WTC11 (cell line): Measurements from ENCODE around the gene BNC2. TPM values are rescaled to one million over a fixed set of nuclear protein-coding genes. Genes with fewer than 3 reads are reported as not detected.

Experiments
- ATAC-seq: fragments of 200-7000 bp; cut with Tn5 transposase; 2 replicates; pipeline ENCODE4 v1.10.0; 2021; ENCODE audit warnings: mild to moderate bottlenecking, moderate library complexity
- CTCF ChIA-PET: fragments of 300-600 bp; sonication (Branson Sonifier 250); formaldehyde crosslinking; loops from one replicate; lab custom pipeline; 2021; ENCODE audit warnings: antibody characterized with exemption; lab: Charles Lee
- POLR2A ChIA-PET: fragments of 350-600 bp; sonication (Branson Sonifier 250); formaldehyde crosslinking; loops from one replicate; lab custom pipeline; 2021; ENCODE audit warnings: antibody characterized with exemption; lab: Charles Lee
- DNase-seq: peaks from one replicate; pipeline ENCODE4 v3.0.0; 2021; ENCODE audit warnings: low spot score
- H3K27ac Mint-ChIP-seq: 2 replicates; pipeline ENCODE4 v1.8.0; 2021; ENCODE audit warnings: mixed read lengths
- H3K27me3 Mint-ChIP-seq: 2 replicates; pipeline ENCODE4 v1.8.0; 2021; ENCODE audit warnings: low read depth, mild to moderate bottlenecking, moderate library complexity, mixed read lengths
- H3K36me3 Mint-ChIP-seq: 2 replicates; pipeline ENCODE4 v1.8.0; 2021; ENCODE audit warnings: mixed read lengths
- H3K4me1 Mint-ChIP-seq: 2 replicates; pipeline ENCODE4 v1.8.0; 2022; ENCODE audit warnings: mixed read lengths
- H3K4me3 Mint-ChIP-seq: 2 replicates; pipeline ENCODE4 v1.8.0; 2021; ENCODE audit warnings: mild to moderate bottlenecking, moderate library complexity, mixed read lengths
- H3K9me3 Mint-ChIP-seq: 2 replicates; pipeline ENCODE4 v1.8.0; 2021; ENCODE audit warnings: mixed read lengths
- ATF1 ChIP-seq: sonication (generic); formaldehyde crosslinking; IDR thresholded peaks from 2 replicates; pipeline ENCODE4 v1.8.1; 2023; ENCODE audit warnings: mild to moderate bottlenecking, moderate library complexity, missing genetic modification reagents
- CBFB ChIP-seq: sonication (generic); formaldehyde crosslinking; IDR thresholded peaks from 2 replicates; pipeline ENCODE4 v1.8.1; 2022; ENCODE audit warnings: mild to moderate bottlenecking, low read depth, missing genetic modification reagents
- E2F4 ChIP-seq: sonication (generic); formaldehyde crosslinking; IDR thresholded peaks from 2 replicates; pipeline ENCODE4 v1.8.1; 2022; ENCODE audit warnings: low read depth, mild to moderate bottlenecking, moderate library complexity, missing genetic modification reagents, borderline replicate concordance
- E2F5 ChIP-seq: sonication (generic); formaldehyde crosslinking; IDR thresholded peaks from 2 replicates; pipeline ENCODE4 v1.8.1; 2022; ENCODE audit warnings: mild to moderate bottlenecking, moderate library complexity, missing genetic modification reagents
- HMGA2 ChIP-seq: fragments of 250-450 bp; sonication (Bioruptor Pico); IDR thresholded peaks from 2 replicates; pipeline ENCODE4 v1.4.0; 2021; ENCODE audit warnings: mild to moderate bottlenecking, moderate library complexity
- MYBL2 ChIP-seq: sonication (generic); formaldehyde crosslinking; IDR thresholded peaks from 2 replicates; pipeline ENCODE4 v1.8.1; 2023; ENCODE audit warnings: mild to moderate bottlenecking, moderate library complexity, missing genetic modification reagents
- OVOL2 ChIP-seq: fragments of 250-450 bp; sonication (Bioruptor Pico); IDR thresholded peaks from 2 replicates; pipeline ENCODE4 v1.9.0; 2021; ENCODE audit warnings: mild to moderate bottlenecking, borderline replicate concordance
- PREB ChIP-seq: sonication (generic); formaldehyde crosslinking; IDR thresholded peaks from 2 replicates; pipeline ENCODE4 v1.8.1; 2022; ENCODE audit warnings: mild to moderate bottlenecking, missing genetic modification reagents, moderate library complexity, borderline replicate concordance
- RELA ChIP-seq: sonication (generic); formaldehyde crosslinking; IDR thresholded peaks from 2 replicates; pipeline ENCODE4 v1.8.1; 2022; ENCODE audit warnings: missing genetic modification reagents, mild to moderate bottlenecking, borderline replicate concordance
- USF1 ChIP-seq: sonication (generic); formaldehyde crosslinking; IDR thresholded peaks from 2 replicates; pipeline ENCODE4 v1.8.0; 2022; ENCODE audit warnings: mild to moderate bottlenecking, missing genetic modification reagents
- ZNF138 ChIP-seq: sonication (generic); formaldehyde crosslinking; conservative IDR thresholded peaks from 2 replicates; pipeline ENCODE4 v1.8.1; 2022; ENCODE audit warnings: mild to moderate bottlenecking, moderate library complexity, missing genetic modification reagents
- ZNF396 ChIP-seq: fragments of 250-450 bp; sonication (Bioruptor Pico); IDR thresholded peaks from 2 replicates; pipeline ENCODE4 v1.8.0; 2021; ENCODE audit warnings: mild to moderate bottlenecking, moderate library complexity, borderline replicate concordance
- ZNF512 ChIP-seq: sonication (generic); formaldehyde crosslinking; IDR thresholded peaks from 2 replicates; pipeline ENCODE4 v1.8.1; 2022; ENCODE audit warnings: missing genetic modification reagents, borderline replicate concordance
- total RNA-seq: library from RNA; stranded (reverse); gene quantifications from 3 replicates; pipeline ENCODE4 v1.2.3, GENCODE V29; 2021
- TF ChIP-seq, protein P1 (sequence below): sonication (generic); formaldehyde crosslinking; IDR thresholded peaks from 2 replicates; pipeline ENCODE4 v1.8.1; 2022; ENCODE audit warnings: low read depth, missing genetic modification reagents, borderline replicate concordance
- TF ChIP-seq, protein P2 (sequence below): fragments of 250-450 bp; sonication (Bioruptor Pico); IDR thresholded peaks from 2 replicates; pipeline ENCODE4 v1.9.0; 2021; ENCODE audit warnings: mild to moderate bottlenecking
- TF ChIP-seq, protein P3 (sequence below): sonication (generic); formaldehyde crosslinking; IDR thresholded peaks from 2 replicates; pipeline ENCODE4 v1.8.0; 2023; ENCODE audit warnings: mild to moderate bottlenecking, missing genetic modification reagents
- TF ChIP-seq, protein P4 (sequence below): sonication (generic); formaldehyde crosslinking; IDR thresholded peaks from 2 replicates; pipeline ENCODE4 v1.8.1; 2023; ENCODE audit warnings: mild to moderate bottlenecking, missing genetic modification reagents, moderate library complexity

BNC2 gene
- total RNA-seq, 1 experiment from 2014 or later: 33.3 TPM

- no peak overlapping the region for H3K4me3 Mint-ChIP-seq
- no peaks in the 10 kb centered on the region for H3K36me3 Mint-ChIP-seq
- peak overlapping the region; percentile 21; the same call in 1 of the 2 replicates for H3K27ac Mint-ChIP-seq
- ATAC-seq (no peak), DNase-seq (no peak)
- ChIA-PET CTCF (interaction anchor here (0.5 kb wide), 1 partner anchor 202 kb away, joined by 5 read pairs; no protein-coding TSS in a partner anchor), POLR2A (no interaction called here)
- H3K27me3 Mint-ChIP-seq: no peaks in the 10 kb centered on the region
- peaks cover 27% of the 10 kb centered on the region for H3K4me1 Mint-ChIP-seq
- TF ChIP-seq CBFB (CRISPR knock-in tag) (no peak), MYBL2 (CRISPR knock-in tag) (no peak), USF1 (CRISPR knock-in tag) (no peak), ZNF396 (CRISPR knock-in tag) (no peak), E2F4 (no peak), E2F5 (no peak), ZNF512 (CRISPR knock-in tag) (no peak), OVOL2 (CRISPR knock-in tag) (no peak), RELA (no peak), PREB (no peak), ATF1 (CRISPR knock-in tag) (no peak), HMGA2 (CRISPR knock-in tag) (no peak), ZNF138 (no peak)
- TF ChIP-seq, protein P1, sequence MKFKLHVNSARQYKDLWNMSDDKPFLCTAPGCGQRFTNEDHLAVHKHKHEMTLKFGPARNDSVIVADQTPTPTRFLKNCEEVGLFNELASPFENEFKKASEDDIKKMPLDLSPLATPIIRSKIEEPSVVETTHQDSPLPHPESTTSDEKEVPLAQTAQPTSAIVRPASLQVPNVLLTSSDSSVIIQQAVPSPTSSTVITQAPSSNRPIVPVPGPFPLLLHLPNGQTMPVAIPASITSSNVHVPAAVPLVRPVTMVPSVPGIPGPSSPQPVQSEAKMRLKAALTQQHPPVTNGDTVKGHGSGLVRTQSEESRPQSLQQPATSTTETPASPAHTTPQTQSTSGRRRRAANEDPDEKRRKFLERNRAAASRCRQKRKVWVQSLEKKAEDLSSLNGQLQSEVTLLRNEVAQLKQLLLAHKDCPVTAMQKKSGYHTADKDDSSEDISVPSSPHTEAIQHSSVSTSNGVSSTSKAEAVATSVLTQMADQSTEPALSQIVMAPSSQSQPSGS (CRISPR knock-in tag): no peak
- TF ChIP-seq, protein P2, sequence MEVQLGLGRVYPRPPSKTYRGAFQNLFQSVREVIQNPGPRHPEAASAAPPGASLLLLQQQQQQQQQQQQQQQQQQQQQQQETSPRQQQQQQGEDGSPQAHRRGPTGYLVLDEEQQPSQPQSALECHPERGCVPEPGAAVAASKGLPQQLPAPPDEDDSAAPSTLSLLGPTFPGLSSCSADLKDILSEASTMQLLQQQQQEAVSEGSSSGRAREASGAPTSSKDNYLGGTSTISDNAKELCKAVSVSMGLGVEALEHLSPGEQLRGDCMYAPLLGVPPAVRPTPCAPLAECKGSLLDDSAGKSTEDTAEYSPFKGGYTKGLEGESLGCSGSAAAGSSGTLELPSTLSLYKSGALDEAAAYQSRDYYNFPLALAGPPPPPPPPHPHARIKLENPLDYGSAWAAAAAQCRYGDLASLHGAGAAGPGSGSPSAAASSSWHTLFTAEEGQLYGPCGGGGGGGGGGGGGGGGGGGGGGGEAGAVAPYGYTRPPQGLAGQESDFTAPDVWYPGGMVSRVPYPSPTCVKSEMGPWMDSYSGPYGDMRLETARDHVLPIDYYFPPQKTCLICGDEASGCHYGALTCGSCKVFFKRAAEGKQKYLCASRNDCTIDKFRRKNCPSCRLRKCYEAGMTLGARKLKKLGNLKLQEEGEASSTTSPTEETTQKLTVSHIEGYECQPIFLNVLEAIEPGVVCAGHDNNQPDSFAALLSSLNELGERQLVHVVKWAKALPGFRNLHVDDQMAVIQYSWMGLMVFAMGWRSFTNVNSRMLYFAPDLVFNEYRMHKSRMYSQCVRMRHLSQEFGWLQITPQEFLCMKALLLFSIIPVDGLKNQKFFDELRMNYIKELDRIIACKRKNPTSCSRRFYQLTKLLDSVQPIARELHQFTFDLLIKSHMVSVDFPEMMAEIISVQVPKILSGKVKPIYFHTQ (CRISPR knock-in tag): no peak
- TF ChIP-seq, protein P3, sequence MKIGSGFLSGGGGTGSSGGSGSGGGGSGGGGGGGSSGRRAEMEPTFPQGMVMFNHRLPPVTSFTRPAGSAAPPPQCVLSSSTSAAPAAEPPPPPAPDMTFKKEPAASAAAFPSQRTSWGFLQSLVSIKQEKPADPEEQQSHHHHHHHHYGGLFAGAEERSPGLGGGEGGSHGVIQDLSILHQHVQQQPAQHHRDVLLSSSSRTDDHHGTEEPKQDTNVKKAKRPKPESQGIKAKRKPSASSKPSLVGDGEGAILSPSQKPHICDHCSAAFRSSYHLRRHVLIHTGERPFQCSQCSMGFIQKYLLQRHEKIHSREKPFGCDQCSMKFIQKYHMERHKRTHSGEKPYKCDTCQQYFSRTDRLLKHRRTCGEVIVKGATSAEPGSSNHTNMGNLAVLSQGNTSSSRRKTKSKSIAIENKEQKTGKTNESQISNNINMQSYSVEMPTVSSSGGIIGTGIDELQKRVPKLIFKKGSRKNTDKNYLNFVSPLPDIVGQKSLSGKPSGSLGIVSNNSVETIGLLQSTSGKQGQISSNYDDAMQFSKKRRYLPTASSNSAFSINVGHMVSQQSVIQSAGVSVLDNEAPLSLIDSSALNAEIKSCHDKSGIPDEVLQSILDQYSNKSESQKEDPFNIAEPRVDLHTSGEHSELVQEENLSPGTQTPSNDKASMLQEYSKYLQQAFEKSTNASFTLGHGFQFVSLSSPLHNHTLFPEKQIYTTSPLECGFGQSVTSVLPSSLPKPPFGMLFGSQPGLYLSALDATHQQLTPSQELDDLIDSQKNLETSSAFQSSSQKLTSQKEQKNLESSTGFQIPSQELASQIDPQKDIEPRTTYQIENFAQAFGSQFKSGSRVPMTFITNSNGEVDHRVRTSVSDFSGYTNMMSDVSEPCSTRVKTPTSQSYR (CRISPR knock-in tag): no peak
- TF ChIP-seq, protein P4, sequence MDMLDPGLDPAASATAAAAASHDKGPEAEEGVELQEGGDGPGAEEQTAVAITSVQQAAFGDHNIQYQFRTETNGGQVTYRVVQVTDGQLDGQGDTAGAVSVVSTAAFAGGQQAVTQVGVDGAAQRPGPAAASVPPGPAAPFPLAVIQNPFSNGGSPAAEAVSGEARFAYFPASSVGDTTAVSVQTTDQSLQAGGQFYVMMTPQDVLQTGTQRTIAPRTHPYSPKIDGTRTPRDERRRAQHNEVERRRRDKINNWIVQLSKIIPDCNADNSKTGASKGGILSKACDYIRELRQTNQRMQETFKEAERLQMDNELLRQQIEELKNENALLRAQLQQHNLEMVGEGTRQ (CRISPR knock-in tag): no peak
- no peaks in the 10 kb centered on the region; the same call in 1 of the 2 replicates for H3K9me3 Mint-ChIP-seq
These were observed 227.9 kb downstream of the BNC2 start for GRCh38 chr9:16642421-16643109.
